Amygdala (tissue), 56 donors: ENCODE results near the gene CYB5R3.
"Not testable (repeated sequence)": the region's sequence is repeated elsewhere in the genome, so short reads cannot be mapped to it uniquely, and the experiment has no call there.

Experiments used
- DNase-seq, 56 donors: peaks; one replicate each; lab custom pipeline; 2025; lab: John Stamatoyannopoulos, UW

CYB5R3 gene

GRCh38 chr22:42680648-42681047 is 31.5 kb upstream of the CYB5R3 start:
- DNase-seq = no peak

GRCh38 chr22:42679691-42680090 is 30.5 kb upstream of the CYB5R3 start:
- no peak for DNase-seq

GRCh38 chr22:42678894-42679293 is 29.7 kb upstream of the CYB5R3 start:
- no peak for DNase-seq

- DNase-seq = not testable (repeated sequence)
Measured at GRCh38 chr22:42677936-42678335, 28.7 kb upstream of the CYB5R3 start.

GRCh38 chr22:42676059-42676607 is 26.9 kb upstream of the CYB5R3 start:
- DNase-seq = no peak

GRCh38 chr22:42673898-42674401 is 24.8 kb upstream of the CYB5R3 start:
- no peak for DNase-seq

GRCh38 chr22:42673071-42673470 is 23.9 kb upstream of the CYB5R3 start:
- DNase-seq = not testable (repeated sequence)

GRCh38 chr22:42670921-42671709 is 21.9 kb upstream of the CYB5R3 start:
- no peak for DNase-seq

GRCh38 chr22:42670046-42670445 is 20.9 kb upstream of the CYB5R3 start:
- no peak for DNase-seq

GRCh38 chr22:42666393-42666792 is 17.2 kb upstream of the CYB5R3 start:
- DNase-seq = not testable (repeated sequence)

- DNase-seq = no peak
Measured at GRCh38 chr22:42664976-42665831, 16.0 kb upstream of the CYB5R3 start.

GRCh38 chr22:42661985-42662831 is 13.0 kb upstream of the CYB5R3 start:
- DNase-seq = peak in 47 of 56 donors; percentile 8 to 86 (median 45)

- DNase-seq = no peak
Measured at GRCh38 chr22:42656578-42656977, 7.4 kb upstream of the CYB5R3 start.

- DNase-seq = no peak
Measured at GRCh38 chr22:42655693-42656092, 6.5 kb upstream of the CYB5R3 start.

GRCh38 chr22:42654436-42655073 is 5.4 kb upstream of the CYB5R3 start:
- no peak for DNase-seq

- no peak for DNase-seq
Measured at GRCh38 chr22:42653999-42654398, 4.8 kb upstream of the CYB5R3 start.

- no peak for DNase-seq
Measured at GRCh38 chr22:42651134-42651533, 1.9 kb upstream of the CYB5R3 start.

GRCh38 chr22:42648368-42649245 is 585 bp downstream of the CYB5R3 start:
- DNase-seq = peak in 18 of 56 donors; percentile 20 to 76 (median 48)

GRCh38 chr22:42648017-42648367 is 1.2 kb downstream of the CYB5R3 start:
- no peak for DNase-seq
